ENCODE results near the gene ZNF217.
A peak's percentile ranks its signal among the peaks of the same experiment; 100 is the strongest.
"Not testable (repeated sequence)": the region's sequence is repeated elsewhere in the genome, so short reads cannot be mapped to it uniquely, and the experiment has no call there.

Gene ZNF217

DNA sequence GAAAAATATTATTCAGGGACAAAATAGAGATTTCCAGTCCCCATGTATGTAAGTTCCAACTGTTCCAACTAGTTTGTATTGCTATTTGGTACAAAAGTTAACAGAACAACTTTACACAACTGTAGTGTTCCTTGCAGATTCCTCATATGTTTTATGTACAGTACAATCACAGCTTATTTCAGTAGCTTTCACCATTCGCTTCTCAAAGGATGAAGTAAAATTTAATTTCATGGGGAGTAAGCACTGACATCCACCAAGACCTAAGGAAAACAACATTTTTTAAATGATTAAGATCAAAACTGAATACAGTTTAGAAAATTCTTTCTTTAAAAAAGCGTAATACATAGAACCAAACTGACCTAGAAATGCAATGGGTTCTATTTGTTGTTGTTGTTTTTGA is 24.6 kb downstream of the ZNF217 start:
- DNase-seq (ENCODE audit: low read depth, low spot score), result no peak

DNA sequence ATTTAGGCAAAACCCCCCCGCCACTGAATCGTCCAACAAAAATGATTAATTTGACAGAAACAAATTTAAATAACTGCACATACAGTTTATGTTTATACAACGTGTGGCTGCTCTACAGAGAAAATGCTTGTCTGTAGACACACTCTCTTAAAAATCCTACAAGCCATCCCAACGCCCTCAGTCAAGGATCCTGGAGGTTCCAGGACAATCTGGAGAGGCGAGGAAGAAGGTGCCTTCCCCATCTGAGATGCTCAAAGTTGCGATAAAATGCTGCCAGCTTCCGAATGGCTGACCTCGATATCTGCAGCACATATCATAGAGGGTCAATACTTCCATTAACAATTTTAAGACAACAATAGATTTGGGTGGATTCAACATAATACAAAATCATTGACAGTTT is 25.3 kb downstream of the ZNF217 start:
- no peak for DNase-seq (ENCODE audit: low read depth, low spot score)

GRCh38 chr20:53567379-53567917 is 26.2 kb downstream of the ZNF217 start:
- no peak for DNase-seq (ENCODE audit: low read depth, low spot score)

DNA sequence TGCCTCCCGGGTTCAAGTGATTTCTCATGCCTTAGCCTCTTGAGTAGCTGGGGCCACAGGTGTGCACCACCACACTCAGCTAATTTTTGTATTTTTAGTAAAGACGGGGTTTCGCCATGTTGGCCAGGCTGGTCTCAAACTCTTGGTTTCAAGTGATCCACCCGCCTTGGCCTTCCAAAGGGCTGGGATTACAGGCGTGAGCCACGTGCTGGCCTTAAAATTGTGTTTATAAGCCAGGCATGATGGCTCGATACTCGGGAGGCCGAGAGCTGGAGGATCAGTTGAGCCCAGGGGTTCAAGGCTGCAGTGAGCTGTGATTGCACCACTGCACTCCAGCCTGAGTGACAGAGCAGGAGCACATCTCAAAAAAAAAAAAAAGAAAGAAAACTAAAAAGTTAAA is 27.0 kb downstream of the ZNF217 start:
- not testable (repeated sequence) for DNase-seq (ENCODE audit: low read depth, low spot score)

DNA sequence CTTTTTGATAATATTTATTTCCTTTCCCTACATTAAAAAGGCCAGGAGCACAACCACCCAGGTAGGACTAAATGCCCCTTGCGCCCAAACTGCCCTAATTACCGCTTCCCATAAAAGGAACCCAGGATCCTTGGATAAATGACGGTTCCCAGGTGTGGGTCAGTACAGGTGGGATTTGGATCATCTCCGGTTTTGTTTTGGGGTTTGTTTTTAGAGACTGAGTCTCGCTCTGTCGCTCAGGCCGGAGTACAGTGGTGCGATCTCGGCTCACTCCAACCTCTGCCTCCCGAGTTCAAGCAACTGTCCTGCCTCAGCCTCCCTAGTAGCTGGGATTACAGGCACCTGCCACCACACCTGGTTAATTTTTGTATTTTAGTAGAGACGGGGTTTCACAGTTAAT is 28.4 kb downstream of the ZNF217 start:
- DNase-seq (ENCODE audit: low read depth, low spot score), result no peak

GRCh38 chr20:53562104-53562764 is 31.4 kb downstream of the ZNF217 start:
- DNase-seq (ENCODE audit: low read depth, low spot score), result not testable (repeated sequence)

- no peak for DNase-seq (ENCODE audit: low read depth, low spot score)
Observed at GRCh38 chr20:53561505-53561904, 32.1 kb downstream of the ZNF217 start.

- no peak for DNase-seq (ENCODE audit: low read depth, low spot score)
Observed at GRCh38 chr20:53559816-53560215, 33.8 kb downstream of the ZNF217 start.

DNA sequence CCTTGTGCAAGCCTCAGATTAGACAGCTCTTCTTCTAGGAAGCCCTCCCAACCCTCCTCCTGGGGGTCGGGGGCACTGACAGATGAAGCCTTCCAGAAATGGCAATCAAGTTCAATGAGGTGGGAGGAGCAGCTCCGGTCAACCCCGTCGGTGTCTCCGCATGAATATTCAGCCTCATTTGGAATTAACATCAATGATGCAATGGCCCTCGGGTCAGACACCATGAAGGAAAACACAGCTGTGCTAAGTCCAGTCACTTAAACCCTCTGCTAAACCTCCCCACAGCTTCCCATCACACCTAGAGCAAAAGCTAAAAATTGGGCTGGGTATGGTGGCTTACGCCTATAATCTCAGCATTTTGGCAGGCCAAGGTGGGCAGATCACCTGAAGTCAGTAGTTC is 36.5 kb downstream of the ZNF217 start:
- DNase-seq (ENCODE audit: low read depth, low spot score), result no peak

DNA sequence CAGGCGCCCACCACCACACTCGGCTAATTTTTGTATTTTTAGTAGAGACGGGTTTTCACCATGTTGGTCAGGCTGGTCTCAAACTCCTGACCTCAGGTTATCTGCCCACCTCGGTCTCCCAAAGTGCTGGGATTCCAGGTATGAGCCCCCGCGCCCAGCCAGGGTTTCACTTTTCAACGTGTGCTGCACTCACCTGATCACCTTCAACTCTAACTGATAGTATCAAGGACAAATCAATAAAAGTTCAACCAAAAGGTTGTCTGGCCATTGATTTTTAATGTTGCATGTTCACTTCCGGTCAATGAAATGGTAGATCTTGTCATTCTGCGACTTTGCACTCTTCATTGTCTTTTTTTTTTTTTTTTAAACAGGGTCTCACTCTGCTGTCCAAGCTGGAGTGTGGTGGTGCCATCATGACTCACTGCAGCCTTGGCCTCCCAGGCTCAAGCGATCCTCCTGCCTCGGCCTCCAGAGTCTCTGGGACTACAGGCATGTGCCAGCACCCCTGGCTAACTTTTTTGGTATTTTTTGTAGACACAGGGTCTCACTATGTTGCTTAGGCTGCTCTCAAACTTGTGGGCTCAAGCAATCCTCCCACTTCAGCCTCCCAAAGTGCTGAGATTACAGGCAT is 37.3 kb downstream of the ZNF217 start:
- no peak for DNase-seq (ENCODE audit: low read depth, low spot score)

DNA sequence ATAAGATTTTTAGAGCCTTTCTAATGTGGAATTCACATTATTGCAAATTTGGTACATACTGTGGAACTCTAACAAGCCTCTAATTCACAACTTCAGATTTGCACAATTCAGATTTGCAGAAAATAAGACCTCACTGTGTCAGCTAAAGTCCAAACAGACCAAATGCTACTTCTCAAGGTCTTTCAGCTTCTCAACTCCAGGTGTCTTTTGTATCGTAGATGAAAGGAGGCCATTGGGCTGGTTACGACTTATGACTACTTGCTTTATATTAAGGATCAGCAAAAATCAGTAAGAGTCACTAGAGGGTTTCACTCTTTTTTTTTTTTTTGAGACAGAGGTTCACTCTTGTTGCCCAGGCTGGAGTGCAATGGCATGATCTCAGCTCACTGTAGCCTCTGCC is 37.8 kb downstream of the ZNF217 start:
- DNase-seq (ENCODE audit: low read depth, low spot score), result no peak

- DNase-seq (ENCODE audit: low read depth, low spot score), result no peak
Observed at GRCh38 chr20:53555081-53555480, 38.6 kb downstream of the ZNF217 start.

DNA sequence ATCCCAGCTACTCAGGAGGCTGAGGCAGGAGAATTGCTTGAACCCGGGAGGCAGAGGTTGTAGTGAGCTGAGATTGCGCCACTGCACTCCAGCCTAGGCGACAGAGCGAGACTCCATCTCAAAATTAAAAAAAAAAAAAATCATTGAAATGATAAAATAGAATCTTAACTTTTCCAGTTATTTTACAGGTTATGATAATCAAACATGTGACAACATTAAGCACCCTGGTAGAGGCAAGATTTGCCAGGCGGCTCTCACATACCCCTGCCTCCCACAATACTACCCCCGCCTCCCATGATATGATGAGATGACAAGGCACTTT is 41.1 kb downstream of the ZNF217 start:
- DNase-seq (ENCODE audit: low read depth, low spot score), result not testable (repeated sequence)

GRCh38 chr20:53551719-53552571 is 41.7 kb downstream of the ZNF217 start:
- not testable (repeated sequence) for DNase-seq (ENCODE audit: low read depth, low spot score)

- no peak for DNase-seq (ENCODE audit: low read depth, low spot score)
Observed at GRCh38 chr20:53550280-53551187, 43.1 kb downstream of the ZNF217 start.

DNA sequence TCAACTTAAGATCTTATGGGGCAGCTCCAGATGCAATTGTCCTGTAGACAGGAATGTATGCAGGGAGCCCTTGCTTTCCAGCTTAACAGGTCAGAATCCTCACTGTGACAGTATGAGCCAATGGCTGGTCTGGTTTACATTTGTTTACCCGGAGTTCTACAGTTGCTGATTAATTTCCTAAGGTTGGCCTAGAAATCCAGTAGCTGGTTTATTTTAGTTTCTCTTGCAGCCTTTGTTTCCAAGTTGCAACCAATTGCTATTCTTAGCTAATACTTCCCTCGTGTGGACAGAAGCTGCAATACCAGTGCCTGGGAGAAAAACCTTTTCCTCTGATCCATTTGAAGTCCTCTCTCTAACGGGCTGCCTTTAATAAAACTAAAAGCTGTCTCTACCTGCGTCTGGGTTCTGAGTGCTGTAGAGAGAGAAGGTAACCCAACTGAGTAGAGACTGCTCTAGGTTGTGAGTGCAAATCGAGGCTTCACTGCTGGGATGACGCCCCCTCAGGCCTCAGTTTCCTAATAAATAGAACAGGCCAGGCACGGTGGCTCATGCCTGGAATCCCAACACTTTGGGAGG is 45.9 kb downstream of the ZNF217 start:
- peak; percentile 7 for DNase-seq (ENCODE audit: low read depth, low spot score)

DNA sequence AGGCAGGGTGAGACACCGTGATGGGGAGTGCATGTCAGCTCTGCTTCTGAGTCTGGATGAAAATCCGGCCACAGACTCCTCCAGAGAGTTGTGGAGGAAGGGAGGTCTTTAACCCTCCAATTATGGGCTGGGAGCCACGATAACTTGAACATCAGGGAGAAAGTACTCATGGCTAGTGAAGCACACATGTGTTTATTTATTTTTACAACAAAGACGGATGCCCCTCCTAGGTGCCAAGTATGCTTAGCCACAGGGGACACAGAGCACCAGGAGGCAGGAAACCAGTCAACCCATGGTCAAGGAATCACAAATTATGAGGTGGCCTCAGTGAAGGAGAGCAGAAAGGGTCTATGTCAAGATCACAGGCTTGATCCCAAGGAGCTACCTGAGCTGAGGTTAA is 54.1 kb downstream of the ZNF217 start:
- no peak for DNase-seq (ENCODE audit: low read depth, low spot score)

- not testable (repeated sequence) for DNase-seq (ENCODE audit: low read depth, low spot score)
Observed at GRCh38 chr20:53536382-53536781, 57.3 kb downstream of the ZNF217 start.

DNA sequence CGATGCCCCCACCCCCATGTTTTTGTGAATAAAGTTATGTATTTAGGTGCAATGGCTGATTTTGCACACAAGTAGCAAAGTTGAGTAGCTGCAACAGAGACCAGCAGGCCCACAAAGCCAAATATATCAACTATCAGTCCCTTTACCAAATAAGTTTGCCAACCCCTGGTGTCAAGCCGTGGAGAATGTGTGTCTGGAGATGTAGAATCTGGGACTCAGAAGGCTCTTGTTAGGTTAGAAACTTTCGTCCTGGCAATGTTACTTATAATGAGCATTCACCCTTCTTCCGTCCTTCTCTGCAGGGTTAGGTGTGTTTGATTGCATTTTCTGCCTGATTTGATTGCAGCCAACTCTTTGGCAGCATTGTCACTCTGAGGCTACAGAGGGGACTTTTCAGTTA is 57.8 kb downstream of the ZNF217 start:
- DNase-seq (ENCODE audit: low read depth, low spot score), result no peak

GRCh38 chr20:53534037-53534436 is 59.6 kb downstream of the ZNF217 start:
- no peak for DNase-seq (ENCODE audit: low read depth, low spot score)

DNA sequence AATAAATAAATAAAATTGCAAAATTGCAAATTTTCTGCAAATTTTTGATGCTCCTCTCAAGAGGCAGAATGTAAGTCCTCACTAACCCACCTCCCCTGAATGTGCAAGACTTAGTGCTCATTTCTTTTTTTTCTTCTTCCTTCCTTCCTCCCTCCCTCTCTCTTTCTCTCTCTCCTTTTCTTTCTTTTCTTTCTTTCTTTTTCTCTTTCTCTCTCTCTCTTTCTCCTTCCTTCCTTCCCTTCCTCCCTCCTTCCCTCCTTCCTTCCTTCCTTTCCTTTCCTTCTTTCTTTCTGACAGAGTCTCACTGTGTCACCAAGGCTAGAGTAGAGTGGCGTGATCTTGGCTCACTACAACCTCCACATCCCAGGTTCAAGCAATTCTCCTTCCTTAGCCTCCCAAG is 60.1 kb downstream of the ZNF217 start:
- no peak for DNase-seq (ENCODE audit: low read depth, low spot score)

Measured in brain pericyte (primary cell).